Measurements from ENCODE around the gene SYT1.

DNA sequence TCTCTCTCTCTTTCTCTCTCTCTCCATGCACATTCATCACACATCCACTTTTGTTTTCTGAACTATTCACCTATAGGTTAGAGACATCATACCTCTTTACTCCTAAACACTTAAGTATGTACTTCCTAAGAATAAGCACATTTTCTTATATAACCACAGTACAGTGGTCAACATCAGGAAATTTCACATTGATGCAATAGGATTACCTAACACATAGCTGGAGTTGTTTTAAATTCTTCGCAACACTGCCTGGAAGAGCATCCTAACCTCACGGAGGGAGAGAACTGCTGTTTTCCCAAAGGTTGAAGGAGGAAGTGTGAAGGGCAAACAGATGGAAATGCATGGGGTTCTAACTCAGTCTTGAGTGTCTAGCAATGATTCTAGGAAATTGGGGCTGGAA lies 159.2 kb downstream of the SYT1 start:
- TF ChIP-seq, protein P1, sequence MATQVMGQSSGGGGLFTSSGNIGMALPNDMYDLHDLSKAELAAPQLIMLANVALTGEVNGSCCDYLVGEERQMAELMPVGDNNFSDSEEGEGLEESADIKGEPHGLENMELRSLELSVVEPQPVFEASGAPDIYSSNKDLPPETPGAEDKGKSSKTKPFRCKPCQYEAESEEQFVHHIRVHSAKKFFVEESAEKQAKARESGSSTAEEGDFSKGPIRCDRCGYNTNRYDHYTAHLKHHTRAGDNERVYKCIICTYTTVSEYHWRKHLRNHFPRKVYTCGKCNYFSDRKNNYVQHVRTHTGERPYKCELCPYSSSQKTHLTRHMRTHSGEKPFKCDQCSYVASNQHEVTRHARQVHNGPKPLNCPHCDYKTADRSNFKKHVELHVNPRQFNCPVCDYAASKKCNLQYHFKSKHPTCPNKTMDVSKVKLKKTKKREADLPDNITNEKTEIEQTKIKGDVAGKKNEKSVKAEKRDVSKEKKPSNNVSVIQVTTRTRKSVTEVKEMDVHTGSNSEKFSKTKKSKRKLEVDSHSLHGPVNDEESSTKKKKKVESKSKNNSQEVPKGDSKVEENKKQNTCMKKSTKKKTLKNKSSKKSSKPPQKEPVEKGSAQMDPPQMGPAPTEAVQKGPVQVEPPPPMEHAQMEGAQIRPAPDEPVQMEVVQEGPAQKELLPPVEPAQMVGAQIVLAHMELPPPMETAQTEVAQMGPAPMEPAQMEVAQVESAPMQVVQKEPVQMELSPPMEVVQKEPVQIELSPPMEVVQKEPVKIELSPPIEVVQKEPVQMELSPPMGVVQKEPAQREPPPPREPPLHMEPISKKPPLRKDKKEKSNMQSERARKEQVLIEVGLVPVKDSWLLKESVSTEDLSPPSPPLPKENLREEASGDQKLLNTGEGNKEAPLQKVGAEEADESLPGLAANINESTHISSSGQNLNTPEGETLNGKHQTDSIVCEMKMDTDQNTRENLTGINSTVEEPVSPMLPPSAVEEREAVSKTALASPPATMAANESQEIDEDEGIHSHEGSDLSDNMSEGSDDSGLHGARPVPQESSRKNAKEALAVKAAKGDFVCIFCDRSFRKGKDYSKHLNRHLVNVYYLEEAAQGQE (IDR thresholded peaks at IDR 0.05), result no peak
- TF ChIP-seq, protein P2, sequence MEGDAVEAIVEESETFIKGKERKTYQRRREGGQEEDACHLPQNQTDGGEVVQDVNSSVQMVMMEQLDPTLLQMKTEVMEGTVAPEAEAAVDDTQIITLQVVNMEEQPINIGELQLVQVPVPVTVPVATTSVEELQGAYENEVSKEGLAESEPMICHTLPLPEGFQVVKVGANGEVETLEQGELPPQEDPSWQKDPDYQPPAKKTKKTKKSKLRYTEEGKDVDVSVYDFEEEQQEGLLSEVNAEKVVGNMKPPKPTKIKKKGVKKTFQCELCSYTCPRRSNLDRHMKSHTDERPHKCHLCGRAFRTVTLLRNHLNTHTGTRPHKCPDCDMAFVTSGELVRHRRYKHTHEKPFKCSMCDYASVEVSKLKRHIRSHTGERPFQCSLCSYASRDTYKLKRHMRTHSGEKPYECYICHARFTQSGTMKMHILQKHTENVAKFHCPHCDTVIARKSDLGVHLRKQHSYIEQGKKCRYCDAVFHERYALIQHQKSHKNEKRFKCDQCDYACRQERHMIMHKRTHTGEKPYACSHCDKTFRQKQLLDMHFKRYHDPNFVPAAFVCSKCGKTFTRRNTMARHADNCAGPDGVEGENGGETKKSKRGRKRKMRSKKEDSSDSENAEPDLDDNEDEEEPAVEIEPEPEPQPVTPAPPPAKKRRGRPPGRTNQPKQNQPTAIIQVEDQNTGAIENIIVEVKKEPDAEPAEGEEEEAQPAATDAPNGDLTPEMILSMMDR (IDR thresholded peaks at IDR 0.05; ENCODE audit: low read depth, low read length, missing input control), result no peak

Measured in liver (tissue), 2 donors.